ENCODE measurements around the gene RGS19. TPM values are rescaled to one million over a fixed set of nuclear protein-coding genes. Genes with fewer than 3 reads are reported as not detected.

Gene RGS19
- total RNA-seq, 1 donor from 2014 or later, result 26.2 TPM

DNA sequence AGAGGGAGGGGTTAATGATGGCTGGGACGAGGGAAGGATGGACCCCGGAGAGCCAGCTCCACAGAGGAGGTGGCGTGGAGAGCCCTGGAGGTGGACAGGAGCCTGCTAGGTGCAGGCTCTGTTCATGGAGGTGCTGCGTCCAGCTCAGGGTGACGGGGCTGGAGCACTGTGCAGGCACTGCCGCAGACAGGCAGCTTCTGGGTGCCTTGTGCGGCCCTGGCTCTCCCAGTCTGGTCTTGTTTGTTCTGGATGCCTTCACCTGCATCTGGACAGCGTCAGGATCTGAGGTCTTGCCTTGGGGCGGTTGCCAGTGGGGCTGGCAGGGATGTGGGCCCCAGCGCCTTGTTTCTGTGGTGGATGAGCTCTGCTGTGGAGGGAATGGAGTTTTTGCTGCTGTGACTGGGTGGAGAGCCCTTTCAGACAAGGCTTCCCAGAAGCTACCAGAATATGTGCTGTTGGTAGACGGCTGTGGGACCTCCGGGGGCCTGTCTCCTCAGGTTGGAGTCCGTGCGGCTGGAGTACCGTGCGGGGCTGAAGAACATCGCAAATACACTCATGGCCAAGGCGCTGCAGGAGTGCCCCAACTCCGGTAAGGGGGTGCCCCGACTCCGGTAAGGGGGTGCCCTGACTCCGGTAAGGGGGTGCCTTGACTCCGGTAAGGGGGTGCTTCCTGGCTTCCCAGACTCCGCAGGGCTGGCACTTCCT lies 51.2 kb downstream of the RGS19 start:
- TF ChIP-seq, protein P1, sequence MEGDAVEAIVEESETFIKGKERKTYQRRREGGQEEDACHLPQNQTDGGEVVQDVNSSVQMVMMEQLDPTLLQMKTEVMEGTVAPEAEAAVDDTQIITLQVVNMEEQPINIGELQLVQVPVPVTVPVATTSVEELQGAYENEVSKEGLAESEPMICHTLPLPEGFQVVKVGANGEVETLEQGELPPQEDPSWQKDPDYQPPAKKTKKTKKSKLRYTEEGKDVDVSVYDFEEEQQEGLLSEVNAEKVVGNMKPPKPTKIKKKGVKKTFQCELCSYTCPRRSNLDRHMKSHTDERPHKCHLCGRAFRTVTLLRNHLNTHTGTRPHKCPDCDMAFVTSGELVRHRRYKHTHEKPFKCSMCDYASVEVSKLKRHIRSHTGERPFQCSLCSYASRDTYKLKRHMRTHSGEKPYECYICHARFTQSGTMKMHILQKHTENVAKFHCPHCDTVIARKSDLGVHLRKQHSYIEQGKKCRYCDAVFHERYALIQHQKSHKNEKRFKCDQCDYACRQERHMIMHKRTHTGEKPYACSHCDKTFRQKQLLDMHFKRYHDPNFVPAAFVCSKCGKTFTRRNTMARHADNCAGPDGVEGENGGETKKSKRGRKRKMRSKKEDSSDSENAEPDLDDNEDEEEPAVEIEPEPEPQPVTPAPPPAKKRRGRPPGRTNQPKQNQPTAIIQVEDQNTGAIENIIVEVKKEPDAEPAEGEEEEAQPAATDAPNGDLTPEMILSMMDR (IDR thresholded peaks at IDR 0.05; ENCODE audit: unreplicated experiment), result no peak
- H3K9me3 Mint-ChIP-seq (ENCODE audit: unreplicated experiment), result no peaks in the 10 kb centered on the region
- no peak for DNase-seq (ENCODE audit: low spot score)
- H3K27ac Mint-ChIP-seq (ENCODE audit: unreplicated experiment), result peak overlapping the region; percentile 57
- H3K27me3 Mint-ChIP-seq (ENCODE audit: unreplicated experiment), result peaks cover 14% of the 10 kb centered on the region
- no peak overlapping the region for H3K4me3 Mint-ChIP-seq (ENCODE audit: unreplicated experiment)
- no peaks in the 10 kb centered on the region for H3K4me1 Mint-ChIP-seq (ENCODE audit: unreplicated experiment)
- H3K36me3 Mint-ChIP-seq (ENCODE audit: low read depth, unreplicated experiment), result peaks cover 51% of the 10 kb centered on the region

DNA sequence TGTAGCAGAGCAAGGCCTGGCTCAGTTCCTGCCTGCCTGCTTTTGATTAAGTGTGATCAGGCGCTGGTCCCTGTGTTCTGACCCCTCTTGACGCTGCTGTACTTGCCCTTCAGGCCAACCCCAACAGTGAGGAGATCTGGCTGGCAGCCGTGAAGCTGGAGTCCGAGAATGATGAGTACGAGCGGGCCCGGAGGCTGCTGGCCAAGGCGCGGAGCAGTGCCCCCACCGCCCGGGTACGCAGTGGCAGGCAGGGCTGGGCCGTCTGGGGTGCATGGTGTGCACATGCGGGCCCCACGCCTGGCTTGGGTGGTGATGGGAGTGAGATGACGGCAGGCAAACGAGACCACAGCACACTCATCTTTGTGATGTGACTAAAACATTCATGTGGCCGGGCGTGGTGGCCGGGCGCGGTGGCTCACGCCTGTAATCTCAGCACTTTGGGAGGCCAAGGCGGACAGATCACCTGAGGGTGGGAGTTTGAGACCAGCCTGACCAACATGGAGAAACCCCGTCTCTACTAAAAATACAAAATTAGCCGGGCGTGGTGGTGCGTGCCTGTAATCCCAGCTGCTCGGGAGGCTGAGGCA lies 53.4 kb downstream of the RGS19 start:
- Mint-ChIP-seq H3K9me3 (ENCODE audit: unreplicated experiment) (no peaks in the 10 kb centered on the region), H3K4me3 (ENCODE audit: unreplicated experiment) (peak overlapping the region; percentile 21), H3K4me1 (ENCODE audit: unreplicated experiment) (no peaks in the 10 kb centered on the region), H3K36me3 (ENCODE audit: low read depth, unreplicated experiment) (peaks cover 66% of the 10 kb centered on the region), H3K27ac (ENCODE audit: unreplicated experiment) (no peak overlapping the region), H3K27me3 (ENCODE audit: unreplicated experiment) (peaks cover 9% of the 10 kb centered on the region)
- no peak for DNase-seq (ENCODE audit: low spot score)
- TF ChIP-seq, protein P1 (IDR thresholded peaks at IDR 0.05; ENCODE audit: unreplicated experiment), result no peak

DNA sequence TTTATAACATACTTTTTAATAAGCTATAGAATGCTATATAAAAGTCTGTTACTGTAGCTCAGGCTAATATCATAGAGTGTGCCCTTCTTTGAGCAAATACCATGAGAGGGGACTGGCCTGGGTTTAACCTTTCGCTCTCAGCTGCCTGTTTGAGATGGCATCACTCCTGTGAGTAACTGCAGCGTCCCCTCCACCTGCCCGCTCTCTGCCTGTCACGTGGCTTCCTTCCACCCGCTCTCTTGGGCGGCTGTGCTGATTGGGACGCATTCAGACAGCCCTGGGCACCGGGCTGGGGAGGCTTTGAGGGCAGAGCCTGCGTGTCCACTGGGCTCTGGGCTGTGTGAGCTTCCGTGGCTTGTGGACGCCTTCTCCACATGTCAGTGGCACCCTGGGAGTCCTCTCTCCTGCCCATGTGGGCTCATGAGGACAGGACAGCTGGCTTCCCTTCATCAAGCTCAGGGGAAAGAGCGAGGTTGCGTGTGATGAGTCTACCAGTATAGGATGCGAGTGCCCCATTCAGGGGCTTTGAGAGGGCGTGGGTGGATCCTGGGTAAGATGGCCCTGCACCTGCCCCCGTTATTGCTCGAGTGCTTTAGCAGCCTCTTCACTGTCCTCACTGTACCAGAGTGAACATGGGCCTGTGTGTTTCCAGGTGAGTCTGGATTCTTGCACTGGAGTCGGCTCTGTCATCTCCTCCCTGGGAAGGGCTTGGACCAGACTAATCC lies 54.1 kb downstream of the RGS19 start:
- TF ChIP-seq, protein P1 (IDR thresholded peaks at IDR 0.05; ENCODE audit: unreplicated experiment), result no peak
- Mint-ChIP-seq H3K9me3 (ENCODE audit: unreplicated experiment) (no peaks in the 10 kb centered on the region), H3K4me1 (ENCODE audit: unreplicated experiment) (no peaks in the 10 kb centered on the region), H3K27ac (ENCODE audit: unreplicated experiment) (no peak overlapping the region), H3K4me3 (ENCODE audit: unreplicated experiment) (peak overlapping the region; percentile 21), H3K27me3 (ENCODE audit: unreplicated experiment) (peaks cover 9% of the 10 kb centered on the region), H3K36me3 (ENCODE audit: low read depth, unreplicated experiment) (peaks cover 62% of the 10 kb centered on the region)
- no peak for DNase-seq (ENCODE audit: low spot score)

DNA sequence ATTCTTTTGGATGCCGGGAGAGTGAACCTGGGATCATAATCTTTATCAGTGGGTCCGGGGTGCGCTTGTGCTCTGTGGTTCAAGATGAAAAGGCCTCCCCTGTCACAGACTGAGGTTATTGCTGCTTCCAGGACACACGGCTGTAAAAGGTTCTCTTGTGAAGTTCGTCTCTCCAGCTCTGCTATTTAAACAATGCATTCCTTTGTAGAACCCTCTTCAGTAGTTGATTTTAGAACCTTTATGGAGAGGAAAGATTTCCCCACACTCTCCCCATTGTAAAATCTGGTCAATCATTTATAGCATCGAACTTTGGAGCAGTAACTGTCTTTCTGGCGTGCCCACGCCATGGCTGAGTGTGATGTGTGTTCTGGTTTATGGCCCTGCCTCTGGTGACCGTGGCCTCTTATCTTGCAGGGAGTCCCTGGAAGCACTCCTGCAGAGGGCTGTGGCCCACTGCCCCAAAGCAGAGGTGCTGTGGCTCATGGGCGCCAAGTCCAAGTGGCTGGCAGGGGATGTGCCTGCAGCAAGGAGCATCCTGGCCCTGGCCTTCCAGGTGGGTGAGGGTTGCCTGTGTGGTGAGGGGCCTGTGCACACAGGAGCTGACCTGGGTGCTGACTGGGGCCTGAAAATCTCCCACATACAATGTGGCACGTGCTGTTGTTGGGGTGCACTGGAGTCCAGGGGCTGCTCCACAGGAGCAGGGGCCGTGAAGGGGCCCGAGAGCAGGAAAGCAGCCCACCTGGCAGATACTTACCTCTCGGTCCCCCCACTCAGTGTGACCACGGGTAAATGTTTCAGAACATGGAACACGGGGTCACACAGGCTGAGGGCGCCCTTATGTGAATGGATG lies 55.0 kb downstream of the RGS19 start:
- TF ChIP-seq, protein P1 (IDR thresholded peaks at IDR 0.05; ENCODE audit: unreplicated experiment), result no peak
- Mint-ChIP-seq H3K36me3 (ENCODE audit: low read depth, unreplicated experiment) (peaks cover 63% of the 10 kb centered on the region), H3K4me1 (ENCODE audit: unreplicated experiment) (peaks cover 3% of the 10 kb centered on the region), H3K27me3 (ENCODE audit: unreplicated experiment) (peaks cover 9% of the 10 kb centered on the region), H3K9me3 (ENCODE audit: unreplicated experiment) (no peaks in the 10 kb centered on the region), H3K27ac (ENCODE audit: unreplicated experiment) (no peak overlapping the region), H3K4me3 (ENCODE audit: unreplicated experiment) (peak overlapping the region; percentile 51)
- DNase-seq (ENCODE audit: low spot score), result no peak

Measured in endothelial cell (in vitro differentiated cells).